ENCODE measurements around the gene PYGB. TPM values are rescaled to one million over a fixed set of nuclear protein-coding genes. Genes with fewer than 3 reads are reported as not detected.
A peak's percentile ranks its signal among the peaks of the same experiment; 100 is the strongest.

Gene PYGB
- total RNA-seq (10 to 100 TPM in 2 of 4 donors, 1 to 10 TPM in 2; 7.8 to 22.3 (median 10.6) TPM), polyA plus RNA-seq (1 to 10 TPM; 4.9 to 9.5 (median 8.6) TPM)
- long read RNA-seq, donor 1, full-length matches to known transcripts = 7 of 17 reads
- long read RNA-seq, donor 1, partial matches to known transcripts = 5 of 17 reads
- long read RNA-seq, donor 1, other reads (novel, unspliced or antisense) = 5 of 17 reads
- long read RNA-seq, donor 2, full-length matches to known transcripts = 26 of 76 reads
- long read RNA-seq, donor 2, partial matches to known transcripts = 14 of 76 reads
- long read RNA-seq, donor 2, other reads (novel, unspliced or antisense) = 36 of 76 reads

GRCh38 chr20:25247956-25248785, at the start of gene PYGB:
PYGB (plus strand) TSS chr20:25248085; CDS start chr20:25248179, 94 bp downstream.
- DNase-seq (peak; percentile 71 to 86), ATAC-seq (peak; percentile 92 to 96 (median 94))
- peaks cover 23% of the 10 kb centered on the region for H3K4me1 ChIP-seq
- peak within 1 kb of the TSS; percentile 75 for H3K4me3 ChIP-seq
- intact Hi-C loops (cut with DNase I) = loop anchor here (5.0 kb wide), 1 partner anchor 51 kb away; the partner anchor contains the start of gene ENTPD6 (in 2 of the 2)
- peaks cover 4% of the 10 kb centered on the region for H3K9me3 ChIP-seq
- no peaks in the 10 kb centered on the region for H3K36me3 ChIP-seq (ENCODE audit: insufficient read depth in 1 of 2, low read depth in 1 of 2)
- 0 to 1% (median 1%) methylated on average over 36 to 113 of the region's 113 CpGs for WGBS, 3 donors
- H3K27me3 ChIP-seq (ENCODE audit: insufficient read depth in 3 of 3, low read length in 2 of 3) = no peaks in the 10 kb centered on the region
- H3K27ac ChIP-seq = peak within 1 kb of the TSS; percentile 90
- TF ChIP-seq, protein P1, sequence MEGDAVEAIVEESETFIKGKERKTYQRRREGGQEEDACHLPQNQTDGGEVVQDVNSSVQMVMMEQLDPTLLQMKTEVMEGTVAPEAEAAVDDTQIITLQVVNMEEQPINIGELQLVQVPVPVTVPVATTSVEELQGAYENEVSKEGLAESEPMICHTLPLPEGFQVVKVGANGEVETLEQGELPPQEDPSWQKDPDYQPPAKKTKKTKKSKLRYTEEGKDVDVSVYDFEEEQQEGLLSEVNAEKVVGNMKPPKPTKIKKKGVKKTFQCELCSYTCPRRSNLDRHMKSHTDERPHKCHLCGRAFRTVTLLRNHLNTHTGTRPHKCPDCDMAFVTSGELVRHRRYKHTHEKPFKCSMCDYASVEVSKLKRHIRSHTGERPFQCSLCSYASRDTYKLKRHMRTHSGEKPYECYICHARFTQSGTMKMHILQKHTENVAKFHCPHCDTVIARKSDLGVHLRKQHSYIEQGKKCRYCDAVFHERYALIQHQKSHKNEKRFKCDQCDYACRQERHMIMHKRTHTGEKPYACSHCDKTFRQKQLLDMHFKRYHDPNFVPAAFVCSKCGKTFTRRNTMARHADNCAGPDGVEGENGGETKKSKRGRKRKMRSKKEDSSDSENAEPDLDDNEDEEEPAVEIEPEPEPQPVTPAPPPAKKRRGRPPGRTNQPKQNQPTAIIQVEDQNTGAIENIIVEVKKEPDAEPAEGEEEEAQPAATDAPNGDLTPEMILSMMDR (IDR thresholded peaks at IDR 0.05) = no peak

DNA sequence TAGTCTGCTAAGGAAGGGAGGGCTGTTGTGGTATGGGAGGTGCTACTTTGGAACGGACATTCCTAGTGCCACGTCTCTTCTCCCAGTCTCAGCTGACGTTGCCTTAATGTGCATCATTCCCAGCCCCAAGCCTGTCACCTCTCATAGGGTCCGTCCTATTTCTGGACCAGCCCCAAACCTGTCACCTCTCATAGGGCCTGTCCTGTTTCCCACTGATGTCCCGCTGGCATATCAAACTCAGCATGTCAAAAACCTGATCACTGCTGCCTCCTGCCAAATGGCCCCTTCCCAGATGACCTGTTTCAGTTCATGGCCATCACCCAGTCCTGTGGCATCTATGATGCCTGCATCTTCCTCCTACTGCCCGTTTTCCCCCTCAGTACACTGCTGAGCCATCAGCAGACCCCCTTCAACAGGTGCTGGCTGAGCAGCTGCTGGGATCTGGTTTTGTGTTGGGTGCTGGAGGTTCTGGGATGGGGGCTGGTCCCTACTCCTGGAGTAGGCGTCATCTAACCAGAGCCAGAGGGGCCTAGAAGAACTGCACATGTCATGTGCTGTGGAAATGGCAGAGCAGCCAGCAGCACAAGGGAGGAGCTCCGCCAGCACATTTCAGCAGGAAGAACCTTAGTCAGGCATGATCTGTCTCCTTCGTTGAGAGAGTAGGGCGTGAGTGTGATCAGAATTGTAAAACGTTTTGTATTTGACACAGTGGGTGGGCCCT, 49.1 kb upstream of the PYGB start:
- Histone ChIP-seq H3K4me3 (no peak overlapping the region), H3K27ac (peak overlapping the region; percentile 39), H3K9me3 (no peaks in the 10 kb centered on the region), H3K36me3 (ENCODE audit: insufficient read depth in 1 of 2, low read depth in 1 of 2) (no peaks in the 10 kb centered on the region), H3K4me1 (peaks cover 32% of the 10 kb centered on the region), H3K27me3 (ENCODE audit: insufficient read depth in 3 of 3, low read length in 2 of 3) (no peaks in the 10 kb centered on the region)
- DNase-seq (no peak), ATAC-seq (no peak)
- WGBS, 3 donors = 43 to 63% (median 44%) methylated on average over 11 of the region's 11 CpGs
- intact Hi-C loops (cut with DNase I) = loop anchor here (2.0 to 10.0 kb wide), 5 partner anchors 30 to 198 kb away; partner anchors contain the start of genes PYGB (in 2 of the 2) and ABHD12 (in 1 of the 2)
- TF ChIP-seq, protein P1 (IDR thresholded peaks at IDR 0.05) = no peak

- Histone ChIP-seq H3K4me3 (no peak overlapping the region), H3K36me3 (ENCODE audit: insufficient read depth in 1 of 2, low read depth in 1 of 2) (no peaks in the 10 kb centered on the region), H3K9me3 (no peaks in the 10 kb centered on the region), H3K4me1 (peaks cover 32% of the 10 kb centered on the region), H3K27ac (peak overlapping the region; percentile 39), H3K27me3 (ENCODE audit: insufficient read depth in 3 of 3, low read length in 2 of 3) (no peaks in the 10 kb centered on the region)
- 63 to 82% (median 66%) methylated on average over 5 of the region's 5 CpGs for WGBS, 3 donors
- DNase-seq = no peak
- intact Hi-C loops (cut with DNase I) = loop anchor here (2.0 to 10.0 kb wide), 5 partner anchors 29 to 198 kb away; partner anchors contain the start of genes PYGB (in 2 of the 2) and ABHD12 (in 1 of the 2)
- TF ChIP-seq, protein P1 (IDR thresholded peaks at IDR 0.05) = no peak
- no peak for ATAC-seq
Observed at GRCh38 chr20:25199473-25200260, 48.2 kb upstream of the PYGB start.

DNA sequence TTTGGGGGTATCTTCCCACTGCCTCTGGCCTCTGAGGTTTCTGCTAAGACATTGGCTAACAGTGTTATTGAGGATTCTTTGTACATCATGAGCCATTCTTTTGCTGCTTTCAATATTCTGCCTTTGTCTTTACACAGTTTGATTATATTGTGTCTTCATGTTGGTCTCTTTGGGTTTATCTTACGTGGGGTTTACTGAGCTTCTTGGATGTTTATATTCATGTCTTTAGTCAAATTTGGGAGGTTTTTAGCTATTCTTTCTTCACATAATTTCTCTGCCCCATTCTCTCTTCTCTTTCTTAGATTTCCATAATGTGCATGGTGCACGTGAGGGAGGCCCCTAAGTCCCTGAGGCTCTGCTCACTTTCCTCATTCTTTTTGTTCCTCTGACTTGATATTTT, 44.8 kb upstream of the PYGB start:
- intact Hi-C loops (cut with DNase I) = no loop called here
- Histone ChIP-seq H3K4me3 (no peak overlapping the region), H3K9me3 (no peaks in the 10 kb centered on the region), H3K27me3 (ENCODE audit: insufficient read depth in 3 of 3, low read length in 2 of 3) (no peaks in the 10 kb centered on the region), H3K4me1 (peaks cover 29% of the 10 kb centered on the region), H3K36me3 (ENCODE audit: insufficient read depth in 1 of 2, low read depth in 1 of 2) (no peaks in the 10 kb centered on the region), H3K27ac (no peak overlapping the region)
- DNase-seq = no peak
- TF ChIP-seq, protein P1 (IDR thresholded peaks at IDR 0.05) = no peak
- no peak for ATAC-seq
- WGBS, 3 donors = 48 to 95% (median 65%) methylated on average over 2 of the region's 2 CpGs

Data from psoas muscle (tissue), 8 donors.